Heart right ventricle (tissue), 16 donors: ENCODE measurements around the gene CYP27A1. TPM values are rescaled to one million over a fixed set of nuclear protein-coding genes. Genes with fewer than 3 reads are reported as not detected.

Experiments
- ATAC-seq, 8 donors: fragments of 200-7000 bp; cut with Tn5 transposase; one replicate each; pipeline ENCODE4 v1.9.1; 2020; ENCODE audit warnings: mild to moderate bottlenecking in 8 of 8, moderate library complexity in 8 of 8, moderate number of reproducible peaks in 1 of 8
- DNase-seq, 2 donors: peaks; one replicate each; pipeline ENCODE4 v3.0.0-alpha.2; 2020
- H3K27ac ChIP-seq, 10 donors: fragments of 200-600 bp; sonication (generic) in 2 of 10; one replicate each; pipeline versions ENCODE4 v1.5.0 to v1.8.0; 2020 to 2022; ENCODE audit warnings: mild to moderate bottlenecking in 3 of 10
- H3K27me3 ChIP-seq, 7 donors: fragments of 200-600 bp; one replicate each; pipeline ENCODE4 v1.8.0; 2021 to 2022; ENCODE audit warnings: mild to moderate bottlenecking in 2 of 7
- H3K36me3 ChIP-seq, 9 donors: fragments of 200-600 bp; sonication (generic) in 1 of 9; one replicate each; pipeline versions ENCODE4 v1.5.0 to v1.8.0; 2020 to 2022; ENCODE audit warnings: mild to moderate bottlenecking in 2 of 9
- H3K4me1 ChIP-seq, 9 donors: fragments of 200-600 bp; sonication (generic) in 1 of 9; one replicate each; pipeline versions ENCODE4 v1.5.0 to v1.8.0; 2020 to 2022; ENCODE audit warnings: mild to moderate bottlenecking in 4 of 9
- H3K4me3 ChIP-seq, 10 donors: fragments of 200-600 bp; sonication (generic) in 2 of 10; one replicate each; pipeline versions ENCODE4 v1.5.0 to v1.8.0; 2020 to 2022; ENCODE audit warnings: mild to moderate bottlenecking in 7 of 10, moderate library complexity in 2 of 10
- H3K9me3 ChIP-seq, 11 donors: fragments of 200-600 bp in 10 of 11; sonication (generic) in 2 of 11; one replicate each; pipeline versions ENCODE4 v1.5.0 to v1.8.0; 2013 to 2022; ENCODE audit warnings: mild to moderate bottlenecking in 2 of 11, control low read depth in 1 of 11, moderate library complexity in 1 of 11
- CTCF ChIP-seq, 9 donors: fragments of 200-600 bp; sonication (generic) in 2 of 9; IDR thresholded peaks; one replicate each; pipeline versions ENCODE4 v1.5.0 to v1.8.0; 2021 to 2022; ENCODE audit warnings: antibody characterized with exemption in 9 of 9, mild to moderate bottlenecking in 5 of 9, moderate library complexity in 1 of 9
- WGBS, 2 donors: extraction: QIAGEN DNeasy Blood & Tissue Kit; methylation state at CpG; one replicate each; pipeline ENCODE4 v1.1.7; 2013; ENCODE audit warnings: inconsistent platforms in 1 of 2; 5-methylcytosine and 5-hydroxymethylcytosine counted together
- intact Hi-C, 10 donors: fragments of 100-400 bp; cut with DNase I; formaldehyde crosslinking; loops; one replicate each; pipeline versions ENCODE4 v1.11.1 to v1.14.2; 2022
- polyA plus RNA-seq, 2 donors: library from polyadenylated mRNA; stranded (reverse); fragments of 200-250 nt; gene quantifications; one replicate each; pipeline ENCODE4 v1.2.3, GENCODE V29; 2013
- total RNA-seq, 10 donors: library from RNA; stranded (reverse); fragmentation: NEBNext Ultra II Directional in 3 of 10; extraction: Animal tissue kit (Norgen Biotek cat#: 25700) in 3 of 10; gene quantifications; one replicate each; pipeline versions ENCODE4 v1.2.1 to v1.2.4, GENCODE V29; 2021 to 2023
- donor health status: Arrhythmogenic right ventricular cardiomyopathy.
- donor health status: ischemic (EF 13 %, LVEDD 7.1; RV severe dilation, severe dysfunction).
- donor health status: healthy with polysubstance abuse.
- donor health status: DM: no; HTN: yes; CAD: no.
- donor health status: DM: no; HTN: no; CAD: no.
- donor health status: ischemic (EF 25% LVEDD 6.9; RV normal size, moderate dysfunction).
- donor health status: ischemic (EF 25% LVEDD 5.7; RV mildly dilated, moderate dysfunction).
- donor health status: healthy.
- donor health status: DM: yes; HTN: yes; CAD: no.
- donor health status: Ischemic cardiomyopathy.
- donor health status: ischemic (EF 35%, LVEDD 5.7; RV mildly dilated, moderate dysfunction).
- donor health status: nonischemic (EF 11% LVEDD 7.7; RV severe dilation, severe dysfunction).
- donor health status: DM: yes; HTN: yes; CAD: no.
- donor health status: PGD.
- donor health status: ischemic (EF 29% LVEDD 5.4; RV normal size, mild dysfunction).
- donor health status: nonischemic (EF 23%, LVEDD 6.1; RV moderate dilation, normal function).

The CYP27A1 gene
- total and polyA plus RNA-seq, 12 donors: 3.7 to 12.8 (median 7.6) TPM

DNA sequence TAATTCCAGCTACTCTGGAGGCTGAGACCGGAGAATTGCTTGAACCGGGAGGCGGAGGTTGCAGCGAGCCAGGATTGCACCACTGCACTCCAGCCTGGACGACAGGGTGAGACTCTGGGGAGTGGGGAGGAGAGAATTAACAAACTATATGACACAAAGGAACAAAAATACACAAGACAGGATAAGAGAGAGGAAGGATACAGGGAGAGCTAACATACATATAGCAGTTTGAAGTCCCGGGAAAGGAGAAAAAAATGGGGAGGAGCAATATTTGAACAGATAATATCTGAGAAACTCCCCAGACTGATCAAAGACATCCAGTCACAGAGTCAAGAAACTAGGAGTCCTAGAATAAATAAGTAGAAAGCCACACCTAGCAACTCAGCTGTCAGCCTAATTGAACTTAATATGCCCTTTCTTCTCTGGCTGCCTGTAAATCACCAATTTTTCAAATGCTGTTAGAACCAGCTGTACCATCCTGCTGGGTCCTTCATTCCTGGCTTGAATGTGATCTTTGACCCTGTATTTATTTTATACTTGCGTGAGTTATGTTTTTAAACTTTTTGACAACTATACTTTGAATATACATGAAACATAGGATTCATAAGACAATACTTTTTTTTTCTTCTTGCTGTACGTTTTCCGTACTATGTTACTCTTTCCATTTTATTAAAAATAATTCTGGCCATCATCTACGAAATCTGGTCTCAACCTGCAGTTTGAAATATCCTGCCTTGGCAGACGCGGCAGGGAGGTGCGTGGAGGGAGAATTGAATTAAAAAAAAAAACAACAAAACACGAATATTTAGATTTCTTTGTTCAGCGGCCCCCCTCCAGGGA lies 876 bp upstream of the CYP27A1 start:
- ATAC-seq (peak in 2 of 8 donors; percentile 3 to 16), DNase-seq (peak in 1 of 2 donors; percentile 16)
- H3K9me3 ChIP-seq: peaks cover 0 to 15% (median 0%) of the 10 kb centered on the region in 11 donors
- peak overlapping the region; percentile 63 to 86 (median 84) for H3K27ac ChIP-seq
- H3K27me3 ChIP-seq: peaks cover 0 to 30% (median 0%) of the 10 kb centered on the region in 7 donors
- H3K36me3 ChIP-seq: no peaks in the 10 kb centered on the region
- no peak for TF ChIP-seq CTCF (IDR thresholded peaks at IDR 0.05)
- intact Hi-C loops: loop anchor here in 1 of 10 donors (10.0 kb wide), 1 partner anchor 66 kb away; the partner anchor contains the start of gene TTLL4
- 42% methylated on average over 15 of the region's 15 CpGs for WGBS, 2 donors
- peaks cover 0 to 31% (median 10%) of the 10 kb centered on the region in 9 donors for H3K4me1 ChIP-seq
- peak overlapping the region; percentile 34 to 89 (median 73) for H3K4me3 ChIP-seq

DNA sequence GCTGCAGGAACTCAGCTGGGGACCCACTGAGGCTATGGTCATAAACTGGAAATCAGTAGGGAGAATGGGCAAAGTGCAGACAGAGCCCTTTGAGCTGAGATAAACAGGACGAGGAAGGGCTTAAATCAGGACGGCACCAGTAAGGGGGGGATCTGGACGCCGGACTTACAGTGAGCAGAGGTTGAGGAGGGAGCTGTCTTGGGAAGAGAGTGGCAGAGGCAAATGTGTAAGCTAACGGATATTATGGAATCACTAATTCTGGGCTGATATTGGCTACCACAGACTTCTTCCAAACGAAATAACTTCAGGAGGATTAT lies 539 bp downstream of the CYP27A1 start:
- intact Hi-C loops: loop anchor here in 1 of 10 donors (10.0 kb wide), 1 partner anchor 68 kb away; the partner anchor contains the start of gene TTLL4
- Histone ChIP-seq H3K4me1 (peaks cover 0 to 31% (median 10%) of the 10 kb centered on the region in 9 donors), H3K27me3 (peaks cover 0 to 30% (median 0%) of the 10 kb centered on the region in 7 donors), H3K27ac (peak overlapping the region; percentile 63 to 86 (median 84)), H3K9me3 (peaks cover 0 to 6% (median 0%) of the 10 kb centered on the region in 11 donors), H3K36me3 (no peaks in the 10 kb centered on the region), H3K4me3 (peak overlapping the region; percentile 34 to 89 (median 73))
- WGBS, 2 donors: 16 to 22% methylated on average over 6 of the region's 6 CpGs
- ATAC-seq: peak in 7 of 8 donors; percentile 35 to 52 (median 45)
- no peak for TF ChIP-seq CTCF (IDR thresholded peaks at IDR 0.05)
- no peak for DNase-seq

DNA sequence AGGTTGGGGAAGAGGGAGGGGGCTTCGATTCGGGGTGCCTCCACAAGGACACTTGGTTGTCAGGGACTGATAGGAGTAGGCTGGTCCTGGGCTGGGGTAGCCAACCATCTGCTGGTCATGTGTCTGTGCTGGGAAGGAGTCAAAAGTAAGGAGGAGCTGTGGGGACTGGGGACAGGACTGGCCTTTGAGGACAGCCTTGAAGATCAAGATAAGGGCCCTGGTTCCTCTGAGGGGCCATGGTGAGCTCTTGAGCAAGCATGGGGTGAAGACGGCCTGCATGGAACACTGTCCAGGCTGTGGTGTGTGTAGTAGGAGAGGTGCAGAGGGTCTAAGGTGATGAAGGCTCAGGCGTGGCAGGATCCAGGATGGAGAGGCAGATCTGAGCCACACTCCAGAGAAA lies 1.7 kb downstream of the CYP27A1 start:
- peak overlapping the region in 7 of 10 donors; percentile 55 to 83 (median 74) for H3K4me3 ChIP-seq
- H3K27ac ChIP-seq: peak overlapping the region in 4 of 10 donors; percentile 2 to 86 (median 26)
- no peak for DNase-seq
- intact Hi-C loops: loop anchor here in 1 of 10 donors (10.0 kb wide), 1 partner anchor 69 kb away; the partner anchor contains the start of gene TTLL4
- H3K36me3 ChIP-seq: no peaks in the 10 kb centered on the region
- H3K4me1 ChIP-seq: peaks cover 0 to 31% (median 10%) of the 10 kb centered on the region in 9 donors
- TF ChIP-seq CTCF (IDR thresholded peaks at IDR 0.05): no peak
- H3K27me3 ChIP-seq: peaks cover 0 to 30% (median 0%) of the 10 kb centered on the region in 7 donors
- WGBS, 2 donors: 84 to 86% methylated on average over 4 of the region's 4 CpGs
- H3K9me3 ChIP-seq: peaks cover 0 to 13% (median 0%) of the 10 kb centered on the region in 11 donors
- peak in 2 of 8 donors; percentile 8 to 51 for ATAC-seq

- Histone ChIP-seq H3K4me1 (peaks cover 0 to 31% (median 10%) of the 10 kb centered on the region in 9 donors), H3K9me3 (peaks cover 0 to 13% (median 0%) of the 10 kb centered on the region in 11 donors), H3K27ac (no peak overlapping the region), H3K36me3 (no peaks in the 10 kb centered on the region), H3K27me3 (peaks cover 0 to 30% (median 0%) of the 10 kb centered on the region in 7 donors), H3K4me3 (no peak overlapping the region)
- DNase-seq (no peak), ATAC-seq (no peak)
- no peak for TF ChIP-seq CTCF (IDR thresholded peaks at IDR 0.05)
- WGBS, 2 donors: 44 to 53% methylated on average over 1 of the region's 1 CpG
- intact Hi-C loops: loop anchor here in 1 of 10 donors (10.0 kb wide), 1 partner anchor 70 kb away; the partner anchor contains the start of gene TTLL4
Observed at GRCh38 chr2:218785103-218785502, 3.2 kb downstream of the CYP27A1 start.
